Hematopoietic multipotent progenitor cell treated with erythropoietin and hydrocortisone succinate and interleukin-3 and kit ligand, for 8 days (in vitro differentiated cells): ENCODE results near the gene TECTB.

Experiments
- DNase-seq: peaks from one replicate; pipeline ENCODE4 v3.0.0-alpha.2; 2015

Gene TECTB

GRCh38 chr10:112349521-112350085 is 66.4 kb downstream of the TECTB start:
- DNase-seq, result no peak

DNA sequence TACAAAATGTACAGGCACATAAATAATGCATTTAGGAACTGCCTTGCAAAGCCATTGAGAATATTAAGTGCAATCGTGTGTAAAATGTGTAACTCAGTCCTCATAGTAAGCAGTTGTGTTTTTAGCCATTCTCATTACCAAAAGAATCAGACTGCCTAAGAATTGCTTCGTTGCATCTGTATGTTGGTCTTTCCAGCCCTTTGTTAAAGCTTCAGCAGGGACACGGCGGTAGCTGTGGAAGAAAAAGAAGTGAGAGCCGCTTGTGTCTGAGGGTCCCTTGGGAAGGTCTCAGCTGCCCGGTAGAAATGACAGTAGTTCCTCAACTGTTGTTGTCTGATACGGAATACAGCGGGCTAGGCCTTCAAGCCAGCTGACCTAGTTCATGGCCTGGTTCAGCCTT is 67.9 kb downstream of the TECTB start:
- DNase-seq, result no peak

- DNase-seq, result no peak
Observed at GRCh38 chr10:112352044-112352443, 68.8 kb downstream of the TECTB start.

DNA sequence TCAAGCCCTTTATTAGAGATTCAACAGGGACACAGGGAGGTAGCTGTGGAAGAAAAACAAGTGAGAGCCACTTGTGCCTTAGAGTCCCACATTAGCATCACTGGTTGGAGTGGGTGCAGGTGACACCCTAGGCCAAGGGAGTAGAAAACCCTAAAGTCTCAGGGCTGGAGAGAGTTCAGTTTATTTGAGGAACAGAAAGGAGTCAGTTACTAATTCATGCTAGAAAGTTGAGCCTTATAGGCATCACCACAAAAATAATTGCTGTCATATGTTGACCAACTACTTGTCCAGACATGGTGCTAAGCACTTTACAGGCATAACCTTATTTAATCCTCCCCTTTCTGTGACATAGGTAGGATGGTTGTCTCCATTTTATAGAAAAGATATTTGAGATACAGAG is 69.8 kb downstream of the TECTB start:
- no peak for DNase-seq
